DOHH2 (cell line): ENCODE measurements around the gene FIBCD1.

Experiments
- EZH2phosphoT487 ChIP-seq: fragments of 200-600 bp; sonication (generic); IDR thresholded peaks from 2 replicates; pipeline ENCODE4 v1.6.1; 2017; ENCODE audit warnings: borderline replicate concordance, mild to moderate bottlenecking, antibody characterized with exemption, low read length, moderate library complexity, mixed read lengths
- TF ChIP-seq, protein P1 (sequence below): fragments of 200-600 bp; sonication (generic); IDR thresholded peaks from one replicate; pipeline ENCODE4 v1.5.1; 2014; ENCODE audit warnings: antibody characterized with exemption, mild to moderate bottlenecking, low read depth, low read length; ENCODE audit not compliant: poor library complexity, severe bottlenecking

DNA sequence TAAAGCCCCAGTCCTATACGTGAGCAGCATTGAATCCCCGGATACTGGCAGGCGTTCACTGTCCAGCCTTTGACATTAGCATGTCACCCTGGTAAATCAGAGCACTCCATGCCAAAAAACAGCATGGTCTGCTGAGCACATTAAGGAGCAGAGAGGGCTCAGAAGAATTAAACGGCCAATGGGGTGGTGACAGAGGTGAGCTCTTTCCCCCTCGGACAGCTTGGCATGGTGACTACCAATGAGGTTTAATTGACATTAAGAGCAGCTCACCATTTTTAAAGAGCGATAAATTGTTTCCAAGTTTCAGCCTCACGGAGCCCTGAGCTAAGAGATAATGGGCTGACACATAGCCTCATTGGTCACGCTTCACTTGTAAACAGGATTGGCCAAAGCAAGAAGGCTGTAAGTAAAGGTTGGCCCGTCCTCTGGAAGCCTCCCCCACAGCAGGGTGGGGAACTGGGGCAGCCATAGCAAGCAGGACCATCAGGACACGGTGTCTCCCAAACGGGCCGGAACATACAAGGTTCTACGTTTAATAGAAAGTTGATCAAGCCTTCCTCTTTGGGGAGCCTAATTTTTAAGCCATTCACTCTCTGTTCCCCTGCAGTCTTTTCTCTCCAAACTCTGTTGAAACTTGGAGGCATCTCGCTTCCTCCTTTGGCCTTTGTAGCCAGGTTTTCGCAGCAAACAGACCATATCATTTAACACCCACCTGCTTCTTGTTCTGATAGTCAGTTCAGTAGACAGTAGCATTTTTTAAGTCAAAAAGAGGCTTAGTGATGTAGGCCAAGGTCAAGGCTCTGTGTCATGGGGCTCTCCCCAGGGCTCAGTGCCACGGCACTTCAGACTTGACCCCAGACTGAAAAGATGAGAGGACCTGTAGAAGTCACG is 68.3 kb downstream of the FIBCD1 start:
- no peak for TF ChIP-seq EZH2phosphoT487
- TF ChIP-seq, protein P1, sequence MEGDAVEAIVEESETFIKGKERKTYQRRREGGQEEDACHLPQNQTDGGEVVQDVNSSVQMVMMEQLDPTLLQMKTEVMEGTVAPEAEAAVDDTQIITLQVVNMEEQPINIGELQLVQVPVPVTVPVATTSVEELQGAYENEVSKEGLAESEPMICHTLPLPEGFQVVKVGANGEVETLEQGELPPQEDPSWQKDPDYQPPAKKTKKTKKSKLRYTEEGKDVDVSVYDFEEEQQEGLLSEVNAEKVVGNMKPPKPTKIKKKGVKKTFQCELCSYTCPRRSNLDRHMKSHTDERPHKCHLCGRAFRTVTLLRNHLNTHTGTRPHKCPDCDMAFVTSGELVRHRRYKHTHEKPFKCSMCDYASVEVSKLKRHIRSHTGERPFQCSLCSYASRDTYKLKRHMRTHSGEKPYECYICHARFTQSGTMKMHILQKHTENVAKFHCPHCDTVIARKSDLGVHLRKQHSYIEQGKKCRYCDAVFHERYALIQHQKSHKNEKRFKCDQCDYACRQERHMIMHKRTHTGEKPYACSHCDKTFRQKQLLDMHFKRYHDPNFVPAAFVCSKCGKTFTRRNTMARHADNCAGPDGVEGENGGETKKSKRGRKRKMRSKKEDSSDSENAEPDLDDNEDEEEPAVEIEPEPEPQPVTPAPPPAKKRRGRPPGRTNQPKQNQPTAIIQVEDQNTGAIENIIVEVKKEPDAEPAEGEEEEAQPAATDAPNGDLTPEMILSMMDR: no peak
